ENCODE data around the gene AREL1. TPM values are rescaled to one million over a fixed set of nuclear protein-coding genes. Genes with fewer than 3 reads are reported as not detected.

AREL1 gene
- total and polyA plus RNA-seq, 2 of the 8 experiments (the other 6 are each of a cell fraction or from before 2014, with no cell fraction given) = 31.4 to 49.1 TPM

DNA sequence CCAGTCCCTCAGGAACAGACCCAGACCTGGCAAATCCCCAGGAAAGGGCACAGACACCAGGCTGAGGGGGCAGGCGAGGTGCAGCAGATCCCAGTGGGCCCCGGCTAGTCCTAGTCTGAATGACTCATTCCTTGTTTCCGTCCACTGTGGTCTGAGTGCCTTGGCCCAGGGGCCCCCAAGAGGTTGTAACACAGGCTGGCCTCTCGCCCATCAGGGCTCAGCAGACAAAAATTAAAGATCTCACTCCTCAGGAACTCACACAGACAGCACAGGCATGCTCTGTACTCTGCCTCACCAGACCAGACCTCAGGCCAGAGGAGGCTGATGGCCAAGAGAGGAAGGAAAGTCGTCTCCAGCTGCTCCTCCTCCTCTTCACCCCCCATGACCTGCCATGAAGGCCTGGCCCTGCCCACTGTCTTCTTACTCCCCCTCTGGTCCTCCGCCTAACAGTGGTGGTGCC lies 93.2 kb downstream of the AREL1 start (continued):
- TF ChIP-seq, protein P1, sequence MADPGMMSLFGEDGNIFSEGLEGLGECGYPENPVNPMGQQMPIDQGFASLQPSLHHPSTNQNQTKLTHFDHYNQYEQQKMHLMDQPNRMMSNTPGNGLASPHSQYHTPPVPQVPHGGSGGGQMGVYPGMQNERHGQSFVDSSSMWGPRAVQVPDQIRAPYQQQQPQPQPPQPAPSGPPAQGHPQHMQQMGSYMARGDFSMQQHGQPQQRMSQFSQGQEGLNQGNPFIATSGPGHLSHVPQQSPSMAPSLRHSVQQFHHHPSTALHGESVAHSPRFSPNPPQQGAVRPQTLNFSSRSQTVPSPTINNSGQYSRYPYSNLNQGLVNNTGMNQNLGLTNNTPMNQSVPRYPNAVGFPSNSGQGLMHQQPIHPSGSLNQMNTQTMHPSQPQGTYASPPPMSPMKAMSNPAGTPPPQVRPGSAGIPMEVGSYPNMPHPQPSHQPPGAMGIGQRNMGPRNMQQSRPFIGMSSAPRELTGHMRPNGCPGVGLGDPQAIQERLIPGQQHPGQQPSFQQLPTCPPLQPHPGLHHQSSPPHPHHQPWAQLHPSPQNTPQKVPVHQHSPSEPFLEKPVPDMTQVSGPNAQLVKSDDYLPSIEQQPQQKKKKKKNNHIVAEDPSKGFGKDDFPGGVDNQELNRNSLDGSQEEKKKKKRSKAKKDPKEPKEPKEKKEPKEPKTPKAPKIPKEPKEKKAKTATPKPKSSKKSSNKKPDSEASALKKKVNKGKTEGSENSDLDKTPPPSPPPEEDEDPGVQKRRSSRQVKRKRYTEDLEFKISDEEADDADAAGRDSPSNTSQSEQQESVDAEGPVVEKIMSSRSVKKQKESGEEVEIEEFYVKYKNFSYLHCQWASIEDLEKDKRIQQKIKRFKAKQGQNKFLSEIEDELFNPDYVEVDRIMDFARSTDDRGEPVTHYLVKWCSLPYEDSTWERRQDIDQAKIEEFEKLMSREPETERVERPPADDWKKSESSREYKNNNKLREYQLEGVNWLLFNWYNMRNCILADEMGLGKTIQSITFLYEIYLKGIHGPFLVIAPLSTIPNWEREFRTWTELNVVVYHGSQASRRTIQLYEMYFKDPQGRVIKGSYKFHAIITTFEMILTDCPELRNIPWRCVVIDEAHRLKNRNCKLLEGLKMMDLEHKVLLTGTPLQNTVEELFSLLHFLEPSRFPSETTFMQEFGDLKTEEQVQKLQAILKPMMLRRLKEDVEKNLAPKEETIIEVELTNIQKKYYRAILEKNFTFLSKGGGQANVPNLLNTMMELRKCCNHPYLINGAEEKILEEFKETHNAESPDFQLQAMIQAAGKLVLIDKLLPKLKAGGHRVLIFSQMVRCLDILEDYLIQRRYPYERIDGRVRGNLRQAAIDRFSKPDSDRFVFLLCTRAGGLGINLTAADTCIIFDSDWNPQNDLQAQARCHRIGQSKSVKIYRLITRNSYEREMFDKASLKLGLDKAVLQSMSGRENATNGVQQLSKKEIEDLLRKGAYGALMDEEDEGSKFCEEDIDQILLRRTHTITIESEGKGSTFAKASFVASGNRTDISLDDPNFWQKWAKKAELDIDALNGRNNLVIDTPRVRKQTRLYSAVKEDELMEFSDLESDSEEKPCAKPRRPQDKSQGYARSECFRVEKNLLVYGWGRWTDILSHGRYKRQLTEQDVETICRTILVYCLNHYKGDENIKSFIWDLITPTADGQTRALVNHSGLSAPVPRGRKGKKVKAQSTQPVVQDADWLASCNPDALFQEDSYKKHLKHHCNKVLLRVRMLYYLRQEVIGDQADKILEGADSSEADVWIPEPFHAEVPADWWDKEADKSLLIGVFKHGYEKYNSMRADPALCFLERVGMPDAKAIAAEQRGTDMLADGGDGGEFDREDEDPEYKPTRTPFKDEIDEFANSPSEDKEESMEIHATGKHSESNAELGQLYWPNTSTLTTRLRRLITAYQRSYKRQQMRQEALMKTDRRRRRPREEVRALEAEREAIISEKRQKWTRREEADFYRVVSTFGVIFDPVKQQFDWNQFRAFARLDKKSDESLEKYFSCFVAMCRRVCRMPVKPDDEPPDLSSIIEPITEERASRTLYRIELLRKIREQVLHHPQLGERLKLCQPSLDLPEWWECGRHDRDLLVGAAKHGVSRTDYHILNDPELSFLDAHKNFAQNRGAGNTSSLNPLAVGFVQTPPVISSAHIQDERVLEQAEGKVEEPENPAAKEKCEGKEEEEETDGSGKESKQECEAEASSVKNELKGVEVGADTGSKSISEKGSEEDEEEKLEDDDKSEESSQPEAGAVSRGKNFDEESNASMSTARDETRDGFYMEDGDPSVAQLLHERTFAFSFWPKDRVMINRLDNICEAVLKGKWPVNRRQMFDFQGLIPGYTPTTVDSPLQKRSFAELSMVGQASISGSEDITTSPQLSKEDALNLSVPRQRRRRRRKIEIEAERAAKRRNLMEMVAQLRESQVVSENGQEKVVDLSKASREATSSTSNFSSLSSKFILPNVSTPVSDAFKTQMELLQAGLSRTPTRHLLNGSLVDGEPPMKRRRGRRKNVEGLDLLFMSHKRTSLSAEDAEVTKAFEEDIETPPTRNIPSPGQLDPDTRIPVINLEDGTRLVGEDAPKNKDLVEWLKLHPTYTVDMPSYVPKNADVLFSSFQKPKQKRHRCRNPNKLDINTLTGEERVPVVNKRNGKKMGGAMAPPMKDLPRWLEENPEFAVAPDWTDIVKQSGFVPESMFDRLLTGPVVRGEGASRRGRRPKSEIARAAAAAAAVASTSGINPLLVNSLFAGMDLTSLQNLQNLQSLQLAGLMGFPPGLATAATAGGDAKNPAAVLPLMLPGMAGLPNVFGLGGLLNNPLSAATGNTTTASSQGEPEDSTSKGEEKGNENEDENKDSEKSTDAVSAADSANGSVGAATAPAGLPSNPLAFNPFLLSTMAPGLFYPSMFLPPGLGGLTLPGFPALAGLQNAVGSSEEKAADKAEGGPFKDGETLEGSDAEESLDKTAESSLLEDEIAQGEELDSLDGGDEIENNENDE (IDR thresholded peaks at IDR 0.05; ENCODE audit: insufficient replicate concordance, low read length) = no peak
- TF ChIP-seq PHF8 (conservative IDR thresholded peaks at IDR 0.05; ENCODE audit: low read depth, low read length) (no peak), SIRT6 (IDR thresholded peaks at IDR 0.05; ENCODE audit: low read length) (no peak), RFX5 (IDR thresholded peaks at IDR 0.05; ENCODE audit: borderline replicate concordance, low read depth, low read length) (no peak), BCL11A (IDR thresholded peaks at IDR 0.05; ENCODE audit: low read depth in 2 of 2, low read length in 2 of 2) (no peak), CBX8 (IDR thresholded peaks at IDR 0.05; ENCODE audit: borderline replicate concordance, low read depth, low read length) (no peak)
